ENCODE results near the gene B3GALT6.
"Not testable (repeated sequence)": the region's sequence is repeated elsewhere in the genome, so short reads cannot be mapped to it uniquely, and the experiment has no call there.

The B3GALT6 gene

GRCh38 chr1:1232208-1232795, at the start of gene B3GALT6:
B3GALT6 (plus strand) TSS chr1:1232237; CDS start chr1:1232279, 42 bp downstream.
- DNase-seq: no peak

- no peak for DNase-seq
Observed at GRCh38 chr1:1182491-1183220, 49.4 kb upstream of the B3GALT6 start.

GRCh38 chr1:1183221-1183747, 48.8 kb upstream of the B3GALT6 start:
- DNase-seq: no peak

GRCh38 chr1:1183833-1184775, 47.9 kb upstream of the B3GALT6 start:
- DNase-seq: no peak

- DNase-seq: no peak
Observed at GRCh38 chr1:1185101-1185765, 46.8 kb upstream of the B3GALT6 start.

GRCh38 chr1:1187938-1188337, 44.1 kb upstream of the B3GALT6 start:
- DNase-seq: no peak

- no peak for DNase-seq
Observed at GRCh38 chr1:1189111-1189510, 42.9 kb upstream of the B3GALT6 start.

GRCh38 chr1:1191734-1192133, 40.3 kb upstream of the B3GALT6 start:
- DNase-seq: no peak

GRCh38 chr1:1194723-1195122, 37.3 kb upstream of the B3GALT6 start:
- DNase-seq: no peak

- DNase-seq: not testable (repeated sequence)
Observed at GRCh38 chr1:1195726-1196125, 36.3 kb upstream of the B3GALT6 start.

GRCh38 chr1:1196431-1197187, 35.4 kb upstream of the B3GALT6 start:
- DNase-seq: no peak

GRCh38 chr1:1197188-1197500, 34.9 kb upstream of the B3GALT6 start:
- DNase-seq: no peak

GRCh38 chr1:1197551-1198422, 34.2 kb upstream of the B3GALT6 start:
- no peak for DNase-seq

- DNase-seq: no peak
Observed at GRCh38 chr1:1198423-1199140, 33.5 kb upstream of the B3GALT6 start.

- DNase-seq: no peak
Observed at GRCh38 chr1:1199141-1199960, 32.7 kb upstream of the B3GALT6 start.

- no peak for DNase-seq
Observed at GRCh38 chr1:1199961-1200875, 31.8 kb upstream of the B3GALT6 start.

GRCh38 chr1:1200876-1201810, 30.9 kb upstream of the B3GALT6 start:
- peak; percentile 75 for DNase-seq

Data from activated gamma-delta T cell treated with Interleukin-2 at 50 U/mL for 16 hours (primary cell).